GM12865 (cell line): Measurements from ENCODE around the gene LCNL1.

Experiments used
- DNase-seq: peaks from one replicate; pipeline ENCODE4 v3.0.0; 2010; ENCODE audit warnings: low read depth
- H3K4me3 ChIP-seq: 2 replicates; pipeline ENCODE4 v1.5.1; 2011; ENCODE audit warnings: mild to moderate bottlenecking, low read depth, low read length, control low read depth
- TF ChIP-seq, protein P1 (sequence below): IDR thresholded peaks from 2 replicates; pipeline ENCODE4 v1.5.1; 2011; ENCODE audit warnings: low read length, control low read depth, low read depth, inconsistent platforms; ENCODE audit not compliant: insufficient read depth; ENCODE audit errors: missing control alignments

LCNL1 gene

DNA sequence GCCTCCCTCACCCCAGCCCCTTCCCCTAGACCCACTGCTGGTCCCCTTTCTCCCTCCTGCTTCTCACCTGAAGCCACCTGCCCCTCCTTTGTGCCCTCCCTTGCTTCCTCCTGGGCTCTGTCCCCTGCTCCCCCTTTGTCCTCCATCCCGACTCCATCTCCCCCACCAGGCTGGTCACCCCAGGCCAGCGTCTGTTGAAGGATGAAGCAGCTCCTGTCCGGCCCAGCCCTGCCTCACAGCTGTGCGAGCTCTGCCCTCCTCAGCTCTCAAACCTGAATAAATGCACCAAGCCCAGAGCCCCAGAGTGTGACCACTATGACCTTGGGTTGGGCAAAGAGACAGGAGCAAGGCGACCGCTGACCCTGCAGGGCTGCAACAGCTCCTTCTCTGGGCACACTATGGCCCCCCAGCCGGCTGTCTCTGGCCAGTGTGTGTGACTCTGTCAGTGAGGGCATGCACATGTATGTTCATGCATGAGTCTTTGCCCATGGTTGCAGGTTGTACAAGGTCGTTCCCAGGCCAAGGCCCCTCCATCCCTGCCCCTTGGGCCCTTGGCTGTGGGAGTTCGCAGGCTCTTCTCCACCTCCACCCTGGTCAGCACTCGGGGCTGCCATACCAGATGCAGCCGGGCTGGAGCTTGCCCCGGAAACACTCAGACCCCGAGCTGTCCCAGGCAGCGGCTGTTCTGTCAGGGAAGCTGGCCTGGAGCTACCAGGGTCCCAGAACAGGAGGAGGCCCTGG lies 27.4 kb upstream of the LCNL1 start:
- H3K4me3 ChIP-seq: no peak overlapping the region
- no peak for DNase-seq
- TF ChIP-seq, protein P1, sequence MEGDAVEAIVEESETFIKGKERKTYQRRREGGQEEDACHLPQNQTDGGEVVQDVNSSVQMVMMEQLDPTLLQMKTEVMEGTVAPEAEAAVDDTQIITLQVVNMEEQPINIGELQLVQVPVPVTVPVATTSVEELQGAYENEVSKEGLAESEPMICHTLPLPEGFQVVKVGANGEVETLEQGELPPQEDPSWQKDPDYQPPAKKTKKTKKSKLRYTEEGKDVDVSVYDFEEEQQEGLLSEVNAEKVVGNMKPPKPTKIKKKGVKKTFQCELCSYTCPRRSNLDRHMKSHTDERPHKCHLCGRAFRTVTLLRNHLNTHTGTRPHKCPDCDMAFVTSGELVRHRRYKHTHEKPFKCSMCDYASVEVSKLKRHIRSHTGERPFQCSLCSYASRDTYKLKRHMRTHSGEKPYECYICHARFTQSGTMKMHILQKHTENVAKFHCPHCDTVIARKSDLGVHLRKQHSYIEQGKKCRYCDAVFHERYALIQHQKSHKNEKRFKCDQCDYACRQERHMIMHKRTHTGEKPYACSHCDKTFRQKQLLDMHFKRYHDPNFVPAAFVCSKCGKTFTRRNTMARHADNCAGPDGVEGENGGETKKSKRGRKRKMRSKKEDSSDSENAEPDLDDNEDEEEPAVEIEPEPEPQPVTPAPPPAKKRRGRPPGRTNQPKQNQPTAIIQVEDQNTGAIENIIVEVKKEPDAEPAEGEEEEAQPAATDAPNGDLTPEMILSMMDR: no peak

GRCh38 chr9:136955943-136956335 lies 26.9 kb upstream of the LCNL1 start:
- H3K4me3 ChIP-seq: no peak overlapping the region
- no peak for DNase-seq
- TF ChIP-seq, protein P1: no peak

DNA sequence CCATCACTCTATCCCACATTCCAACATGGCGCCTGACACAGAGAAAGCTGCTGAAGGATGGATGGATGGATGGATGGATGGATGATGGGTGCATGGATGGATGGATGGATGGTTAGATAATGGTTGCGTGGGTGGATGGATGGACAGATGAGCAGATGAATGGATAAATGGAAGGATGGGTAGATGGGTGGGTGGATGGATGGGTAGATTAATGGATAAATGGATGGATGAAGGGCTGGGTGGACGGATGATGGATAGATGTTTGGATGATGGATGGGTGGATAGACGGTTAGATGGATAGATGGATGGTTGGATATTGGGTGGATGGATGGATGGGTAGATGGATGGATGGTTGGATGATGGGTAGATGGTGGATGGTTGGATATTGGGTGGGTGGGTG lies 26.2 kb upstream of the LCNL1 start:
- TF ChIP-seq, protein P1: no peak
- DNase-seq: no peak
- no peak overlapping the region for H3K4me3 ChIP-seq

GRCh38 chr9:136957461-136957860 lies 25.3 kb upstream of the LCNL1 start:
- no peak for DNase-seq
- TF ChIP-seq, protein P1: no peak
- no peak overlapping the region for H3K4me3 ChIP-seq

DNA sequence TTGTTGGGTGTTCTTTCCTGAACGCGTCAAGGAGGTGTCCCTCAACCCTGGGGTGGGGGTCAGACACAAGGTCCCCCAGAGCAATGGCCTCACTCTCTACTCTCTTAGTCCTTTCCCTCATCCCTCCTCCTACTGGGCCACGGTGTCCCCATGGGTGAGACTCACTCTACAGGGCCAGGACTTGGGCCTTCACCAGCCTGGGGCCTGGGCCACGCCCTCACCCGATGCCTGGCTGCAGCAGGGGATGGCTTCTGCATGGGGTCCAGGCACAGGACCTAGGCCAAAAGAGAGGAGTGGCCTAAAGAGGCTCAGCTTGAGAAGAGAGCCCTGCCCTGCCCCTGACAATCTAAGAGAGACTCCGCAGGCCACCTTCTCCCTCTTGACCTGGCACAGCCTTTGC lies 24.9 kb upstream of the LCNL1 start:
- TF ChIP-seq, protein P1: no peak
- no peak for DNase-seq
- H3K4me3 ChIP-seq: no peak overlapping the region

GRCh38 chr9:136958473-136958872 lies 24.3 kb upstream of the LCNL1 start:
- TF ChIP-seq, protein P1: no peak
- no peak for DNase-seq
- H3K4me3 ChIP-seq: no peak overlapping the region
